ENCODE measurements around the gene ADIRF.

GRCh38 chr10:86940677-86941076 lies 27.6 kb upstream of the ADIRF start:
- TF ChIP-seq CTCF (conservative IDR thresholded peaks at IDR 0.05; ENCODE audit: low read length) (no peak), EZH2phosphoT487 (IDR thresholded peaks at IDR 0.05; ENCODE audit: borderline replicate concordance, low read depth, low read length) (no peak)
